ENCODE results near the gene TAS2R38. TPM values are rescaled to one million over a fixed set of nuclear protein-coding genes. Genes with fewer than 3 reads are reported as not detected.

Gene TAS2R38
- total RNA-seq, 1 experiment from 2014 or later, result not detected

DNA sequence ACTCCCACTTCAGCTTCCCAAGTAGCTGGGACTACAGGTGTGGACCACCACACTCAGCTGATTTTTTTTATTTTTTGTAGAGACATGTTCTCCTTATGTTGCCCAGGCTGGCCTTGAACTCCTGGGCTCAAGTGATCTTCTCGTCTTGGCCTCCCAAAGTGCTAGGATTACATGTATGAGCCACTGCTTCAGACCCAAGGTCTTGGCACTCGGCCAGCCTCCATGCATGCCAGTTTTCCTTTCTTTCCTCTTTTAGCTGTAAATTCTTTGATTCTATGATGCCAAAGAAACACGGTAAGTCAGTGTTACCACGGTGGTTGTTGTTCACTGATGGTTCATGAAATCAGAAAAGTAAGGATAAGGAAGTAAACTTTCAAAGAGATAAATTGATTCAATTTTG, 19.1 kb upstream of the TAS2R38 start:
- no peak overlapping the region for H3K14ac ChIP-seq (ENCODE audit: insufficient read depth, low read length)
- no peaks in the 10 kb centered on the region for H3K9me3 ChIP-seq (ENCODE audit: control insufficient read depth, low read depth, low read length)
- H3K27ac ChIP-seq (ENCODE audit: insufficient read length, low read depth, low read length), result no peak overlapping the region
- no peak overlapping the region for H2AK5ac ChIP-seq (ENCODE audit: insufficient read length, low read length)
- no peak overlapping the region for H4K8ac ChIP-seq (replicated peaks; ENCODE audit: insufficient read length, low read depth, low read length)
- no peaks in the 10 kb centered on the region for H3K23me2 ChIP-seq (ENCODE audit: insufficient read length, low read depth, low read length, poor library complexity, severe bottlenecking)
- H3K9ac ChIP-seq (ENCODE audit: extremely low read depth, insufficient read length, low read length), result no peak overlapping the region
- no peak overlapping the region for H4K5ac ChIP-seq (ENCODE audit: insufficient read length, low read depth, low read length)
- no peak overlapping the region for H3K4ac ChIP-seq (ENCODE audit: low read depth, low read length)
- TF ChIP-seq, protein P1, sequence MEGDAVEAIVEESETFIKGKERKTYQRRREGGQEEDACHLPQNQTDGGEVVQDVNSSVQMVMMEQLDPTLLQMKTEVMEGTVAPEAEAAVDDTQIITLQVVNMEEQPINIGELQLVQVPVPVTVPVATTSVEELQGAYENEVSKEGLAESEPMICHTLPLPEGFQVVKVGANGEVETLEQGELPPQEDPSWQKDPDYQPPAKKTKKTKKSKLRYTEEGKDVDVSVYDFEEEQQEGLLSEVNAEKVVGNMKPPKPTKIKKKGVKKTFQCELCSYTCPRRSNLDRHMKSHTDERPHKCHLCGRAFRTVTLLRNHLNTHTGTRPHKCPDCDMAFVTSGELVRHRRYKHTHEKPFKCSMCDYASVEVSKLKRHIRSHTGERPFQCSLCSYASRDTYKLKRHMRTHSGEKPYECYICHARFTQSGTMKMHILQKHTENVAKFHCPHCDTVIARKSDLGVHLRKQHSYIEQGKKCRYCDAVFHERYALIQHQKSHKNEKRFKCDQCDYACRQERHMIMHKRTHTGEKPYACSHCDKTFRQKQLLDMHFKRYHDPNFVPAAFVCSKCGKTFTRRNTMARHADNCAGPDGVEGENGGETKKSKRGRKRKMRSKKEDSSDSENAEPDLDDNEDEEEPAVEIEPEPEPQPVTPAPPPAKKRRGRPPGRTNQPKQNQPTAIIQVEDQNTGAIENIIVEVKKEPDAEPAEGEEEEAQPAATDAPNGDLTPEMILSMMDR (conservative IDR thresholded peaks at IDR 0.05), result no peak
- no peak for DNase-seq
- no peaks in the 10 kb centered on the region for H3K4me1 ChIP-seq (ENCODE audit: insufficient read depth, low read length)
- no peaks in the 10 kb centered on the region for H3K79me1 ChIP-seq (ENCODE audit: insufficient read depth, low read depth, low read length, poor library complexity, severe bottlenecking)
- peaks cover 5 to 8% of the 10 kb centered on the region in 2 experiments for H3K4me1 Mint-ChIP-seq
- no peak overlapping the region for H3K27ac Mint-ChIP-seq
- H4K20me1 ChIP-seq (ENCODE audit: control insufficient read depth, insufficient read depth, insufficient read length), result no peaks in the 10 kb centered on the region
- H4K91ac ChIP-seq (ENCODE audit: insufficient read length, low read depth, low read length), result no peak overlapping the region
- WGBS (ENCODE audit: extremely low coverage, insufficient read length, low lambda C conversion rate), result no CpG with 5 or more reads among the region's 4 CpGs
- no peak overlapping the region for H2BK15ac ChIP-seq (ENCODE audit: low read depth, low read length)
- H3K23ac ChIP-seq (ENCODE audit: insufficient read length, low read depth, low read length), result no peak overlapping the region
- no peaks in the 10 kb centered on the region for H3K27me3 ChIP-seq (ENCODE audit: insufficient read depth, low read length)
- no peaks in the 10 kb centered on the region for H3K27me3 Mint-ChIP-seq (ENCODE audit: low read depth)
- no peak overlapping the region for H2BK12ac ChIP-seq (ENCODE audit: insufficient read length, low read depth, low read length)
- H3K18ac ChIP-seq (ENCODE audit: insufficient read length, low read depth, low read length), result no peak overlapping the region
- no peak overlapping the region for H3K56ac ChIP-seq (ENCODE audit: insufficient read length, low read depth, low read length)
- H3T11ph ChIP-seq (ENCODE audit: low read length), result no peak overlapping the region
- H3K36me3 Mint-ChIP-seq (ENCODE audit: insufficient read depth in 1 of 3, low read depth in 3 of 3), result no peaks in the 10 kb centered on the region
- no peak overlapping the region for H2AFZ ChIP-seq (ENCODE audit: low read length)
- no peak overlapping the region for H3K4me2 ChIP-seq (ENCODE audit: insufficient read depth, insufficient read length, low read length)
- no peak overlapping the region for H3K4me3 Mint-ChIP-seq
- H2BK5ac ChIP-seq (ENCODE audit: insufficient read length, low read length), result no peak overlapping the region
- no peaks in the 10 kb centered on the region for H3K79me2 ChIP-seq (ENCODE audit: insufficient read depth, low read length)
- H3K9me3 Mint-ChIP-seq, result no peaks in the 10 kb centered on the region
- H2BK120ac ChIP-seq (ENCODE audit: low read depth, low read length, poor library complexity, severe bottlenecking), result no peak overlapping the region
- no peak overlapping the region for H2BK20ac ChIP-seq (ENCODE audit: low read depth, low read length, poor library complexity, severe bottlenecking)

Measured in H9 (cell line).